HG03469 (cell line): ENCODE measurements around the gene ZNF143.
"Not testable (repeated sequence)": the region's sequence is repeated elsewhere in the genome, so short reads cannot be mapped to it uniquely, and the experiment has no call there.

Experiments used
- ATAC-seq: cut with Tn5 transposase; IDR thresholded peaks from one replicate; pipeline ENCODE4 v1.9.1; 2021; ENCODE audit warnings: mild to moderate bottlenecking, moderate library complexity, moderate number of reproducible peaks; ENCODE audit not compliant: unreplicated experiment

ZNF143 gene

GRCh38 chr11:9495803-9496514 is 35.1 kb downstream of the ZNF143 start:
- ATAC-seq = no peak

GRCh38 chr11:9498457-9499078 is 37.8 kb downstream of the ZNF143 start:
- ATAC-seq = no peak

GRCh38 chr11:9506489-9507276 is 45.9 kb downstream of the ZNF143 start:
- no peak for ATAC-seq

GRCh38 chr11:9507277-9507580 is 46.4 kb downstream of the ZNF143 start:
- ATAC-seq = no peak

GRCh38 chr11:9509041-9509440 is 48.2 kb downstream of the ZNF143 start:
- no peak for ATAC-seq

- no peak for ATAC-seq
These were observed 51.7 kb downstream of the ZNF143 start for GRCh38 chr11:9512370-9513019.

GRCh38 chr11:9514576-9514975 is 53.8 kb downstream of the ZNF143 start:
- not testable (repeated sequence) for ATAC-seq

GRCh38 chr11:9516113-9516512 is 55.3 kb downstream of the ZNF143 start:
- ATAC-seq = no peak

GRCh38 chr11:9518835-9519410 is 58.1 kb downstream of the ZNF143 start:
- no peak for ATAC-seq

GRCh38 chr11:9524001-9524400 is 63.2 kb downstream of the ZNF143 start:
- ATAC-seq = no peak

- ATAC-seq = no peak
These were observed 64.3 kb downstream of the ZNF143 start for GRCh38 chr11:9525116-9525515.

GRCh38 chr11:9527481-9528135 is 66.8 kb downstream of the ZNF143 start:
- ATAC-seq = no peak

- no peak for ATAC-seq
These were observed 67.3 kb downstream of the ZNF143 start for GRCh38 chr11:9528136-9528501.

GRCh38 chr11:9528573-9529333 is 67.9 kb downstream of the ZNF143 start:
- ATAC-seq = no peak

GRCh38 chr11:9529334-9529650 is 68.5 kb downstream of the ZNF143 start:
- ATAC-seq = no peak

GRCh38 chr11:9530020-9530621 is 69.3 kb downstream of the ZNF143 start:
- ATAC-seq = no peak

GRCh38 chr11:9530901-9531625 is 70.3 kb downstream of the ZNF143 start:
- no peak for ATAC-seq

GRCh38 chr11:9533058-9533457 is 72.2 kb downstream of the ZNF143 start:
- ATAC-seq = no peak
